Cardiac septum (tissue), 1 donor: ENCODE results near the gene TRIM67. TPM values are rescaled to one million over a fixed set of nuclear protein-coding genes. Genes with fewer than 3 reads are reported as not detected.
"Not testable (repeated sequence)": the region's sequence is repeated elsewhere in the genome, so short reads cannot be mapped to it uniquely, and the experiment has no call there.

ENCODE experiments used
- DNase-seq: peaks from one replicate; pipeline ENCODE4 v3.0.0-alpha.2; 2020; ENCODE audit warnings: low spot score
- intact Hi-C: fragments of 100-400 bp; cut with DNase I; formaldehyde crosslinking; loops from one replicate; pipeline ENCODE4 v1.14.0; 2022
- long read RNA-seq: library from polyadenylated mRNA; unstranded; transcript quantifications from one replicate; pipeline ENCODE4 v2.0.0, GENCODE V29; 2021
- total RNA-seq: library from RNA; stranded (reverse); fragmentation: NEBNext Ultra II Directional; extraction: Animal tissue kit (Norgen Biotek cat#: 25700); gene quantifications from one replicate; pipeline ENCODE4 v1.2.1, GENCODE V29; 2021
- donor health status: DM: no; HTN: no; CAD: no.

Gene TRIM67
- 0.24 TPM for total RNA-seq
- long read RNA-seq: 0 reads

DNA sequence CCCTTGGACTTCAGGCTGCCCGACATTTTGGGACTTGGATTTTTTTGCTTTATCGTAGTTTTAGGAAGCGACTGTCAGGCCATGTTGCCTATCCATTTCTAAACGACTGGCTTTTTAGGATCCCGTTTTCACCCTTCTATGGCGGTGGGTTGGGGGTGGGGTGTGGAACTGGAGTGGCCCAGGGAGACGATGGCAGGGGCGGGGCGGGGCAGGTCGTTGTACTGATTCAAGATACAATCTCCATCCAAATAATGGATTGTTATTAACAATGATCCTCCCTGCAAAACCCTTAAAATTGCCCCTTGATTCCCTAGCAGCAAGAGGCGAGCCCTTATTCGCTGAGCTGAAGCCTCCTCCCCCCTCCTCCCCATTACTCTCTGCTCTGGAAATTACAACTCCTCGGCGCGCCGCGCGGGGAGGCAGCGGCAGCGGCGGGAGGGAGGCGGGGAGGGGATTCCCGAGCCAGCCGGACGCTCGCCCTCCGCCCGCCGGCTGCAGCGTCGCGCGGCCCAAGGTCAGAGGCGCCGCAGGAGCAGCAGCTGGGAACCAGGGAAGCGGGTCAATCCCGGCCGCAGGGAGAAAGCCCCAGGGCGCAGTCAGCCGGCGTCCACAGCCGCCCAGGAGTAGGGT, at the start of gene TRIM67:
Gene TRIM67 (plus strand): TSS at position 392 of the 630 bp plus-strand sequence. CDS start 912 bp downstream, outside the sequence.
- intact Hi-C loops: no loop called here

DNA sequence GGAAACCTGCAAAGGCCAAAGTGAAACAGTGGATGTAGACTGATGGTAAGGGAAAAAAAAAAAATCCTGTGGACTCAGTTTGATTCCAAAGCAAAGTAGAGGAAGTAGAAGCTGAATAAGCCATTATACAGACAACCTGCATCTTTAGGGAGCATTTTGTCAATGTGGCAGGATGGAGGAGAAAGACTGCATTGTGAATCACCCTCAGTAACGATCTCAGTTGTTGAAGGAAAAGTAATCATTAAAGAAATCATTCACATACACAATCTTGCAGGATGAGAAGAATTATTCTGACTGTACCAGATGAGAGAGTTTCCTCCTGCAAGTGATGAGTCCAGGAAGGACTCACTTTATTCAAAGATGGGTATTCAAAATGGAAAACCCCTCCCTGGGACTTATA, 45.1 kb upstream of the TRIM67 start:
- intact Hi-C loops: no loop called here
- DNase-seq: no peak

More for the DNA sequence above, at the start of gene TRIM67:
- no peak for DNase-seq

DNA sequence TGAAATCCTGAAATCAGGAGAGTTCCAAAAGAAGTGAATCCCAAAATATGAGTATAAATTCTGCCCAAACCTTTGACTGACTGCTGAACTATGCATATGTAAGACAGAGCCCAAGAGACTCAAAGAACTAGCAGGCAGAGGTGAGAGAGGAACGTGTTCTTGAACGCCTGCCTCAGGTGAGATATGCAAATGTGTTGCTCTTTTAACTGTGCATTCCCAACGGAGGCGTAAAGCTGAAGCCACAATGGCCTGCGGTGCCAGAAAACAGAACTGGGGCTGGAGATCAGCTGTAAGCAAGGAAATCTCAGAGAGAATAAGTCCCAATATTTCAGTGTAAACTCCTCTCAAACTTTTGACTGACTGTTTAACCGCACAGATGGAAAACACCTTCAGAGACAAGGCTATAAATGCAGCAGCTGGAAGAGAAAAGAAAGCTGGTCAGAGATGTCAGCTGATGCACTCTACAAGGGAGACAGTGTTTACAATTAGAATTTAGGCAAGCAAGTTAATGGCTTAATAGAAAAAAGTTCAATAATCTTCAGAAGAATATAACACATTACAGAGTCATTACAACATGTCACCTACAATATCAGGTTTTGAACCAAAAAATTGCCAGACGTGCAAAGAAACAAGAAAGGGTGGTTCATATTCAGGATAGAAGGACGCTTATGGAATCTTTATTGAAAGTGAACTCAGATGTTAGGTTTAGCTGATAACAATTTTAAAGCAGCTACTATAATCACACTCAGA, 43.0 kb upstream of the TRIM67 start:
- DNase-seq: no peak
- intact Hi-C loops: no loop called here

DNA sequence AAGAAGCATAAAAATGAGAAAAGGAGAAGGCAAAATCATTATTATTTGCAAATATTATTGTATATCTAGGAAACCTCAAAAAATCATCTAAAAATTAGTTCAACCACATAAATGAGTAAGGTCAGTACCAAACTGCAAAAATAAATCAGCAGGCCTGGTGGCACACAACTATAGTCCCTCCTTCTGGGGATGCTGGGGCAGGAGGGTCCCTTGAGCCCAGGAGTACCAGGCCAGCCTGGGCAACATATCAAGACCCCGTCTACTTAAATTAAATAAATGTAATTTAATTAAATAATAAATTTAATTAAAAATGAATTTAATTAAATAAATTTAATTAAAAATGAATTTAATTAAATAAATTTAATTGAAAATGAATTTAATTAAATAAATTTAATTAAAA, 40.3 kb upstream of the TRIM67 start:
- DNase-seq: no peak
- intact Hi-C loops: no loop called here

DNA sequence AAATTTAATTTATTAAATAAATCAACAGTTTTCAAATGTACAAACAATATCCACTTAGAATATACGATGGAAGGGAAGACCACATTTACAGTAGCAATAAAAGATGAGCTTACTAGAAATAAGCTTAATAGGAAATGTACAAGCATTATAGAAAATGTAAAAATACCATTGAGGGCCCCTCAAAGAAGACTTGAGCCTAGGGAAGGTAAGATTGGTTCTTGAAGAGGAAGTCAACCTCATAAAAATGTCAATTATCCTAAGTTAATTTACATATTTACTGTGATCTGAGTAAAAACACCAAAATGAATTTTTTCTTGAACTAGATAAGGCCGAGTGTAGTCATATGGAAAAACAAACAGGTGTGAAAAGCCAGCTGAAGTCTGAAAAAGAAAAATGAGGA, 39.7 kb upstream of the TRIM67 start:
- intact Hi-C loops: no loop called here
- DNase-seq: no peak

DNA sequence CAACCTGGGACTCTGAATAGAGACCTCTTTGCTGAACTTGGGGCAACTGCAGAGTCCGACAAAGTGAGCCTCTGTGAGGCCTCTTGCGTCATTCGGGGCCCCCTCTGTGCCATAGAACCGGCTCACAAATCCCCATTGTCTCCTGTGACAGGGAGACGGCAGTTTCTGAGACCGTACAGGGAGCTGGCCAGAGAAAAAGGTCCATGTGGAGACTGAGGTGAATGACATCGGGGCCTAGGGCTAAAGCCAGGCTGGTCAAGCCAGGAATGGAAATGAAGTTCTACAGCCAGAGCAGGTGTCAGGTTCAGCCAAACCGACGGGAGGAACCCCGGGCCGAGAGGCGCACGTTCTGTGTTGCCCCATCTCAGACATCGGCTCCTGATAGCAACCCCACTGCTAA, 37.1 kb upstream of the TRIM67 start:
- no peak for DNase-seq
- intact Hi-C loops: no loop called here

DNA sequence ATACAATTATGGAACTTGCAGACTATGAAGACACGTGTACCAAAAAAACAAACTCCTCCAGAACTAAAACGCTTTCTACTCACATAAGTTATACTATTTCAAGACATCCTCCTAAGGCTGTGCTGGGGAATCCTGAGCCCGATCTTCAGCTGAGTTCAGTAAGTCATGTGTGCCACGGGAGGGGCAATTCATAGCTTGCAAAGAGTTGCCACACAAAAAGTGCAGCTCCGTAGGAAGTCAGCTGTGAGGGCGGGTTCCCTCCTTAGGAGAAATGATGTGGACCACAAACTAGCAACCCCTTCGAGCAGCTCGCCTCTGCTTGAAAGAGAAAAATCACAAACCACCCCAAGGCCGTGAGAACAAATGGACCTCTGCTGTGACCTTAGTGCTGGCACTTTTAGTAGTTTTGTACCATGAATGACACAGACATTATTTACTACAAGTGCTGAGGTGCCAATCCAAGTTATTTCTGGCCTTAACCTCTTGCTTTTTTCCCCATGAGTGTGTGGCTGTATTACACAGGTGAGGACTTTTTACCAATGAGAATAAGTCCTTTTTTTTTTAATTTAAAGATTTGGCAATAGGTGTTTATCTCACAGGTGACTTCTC, 35.8 kb upstream of the TRIM67 start:
- intact Hi-C loops: no loop called here
- DNase-seq: no peak

DNA sequence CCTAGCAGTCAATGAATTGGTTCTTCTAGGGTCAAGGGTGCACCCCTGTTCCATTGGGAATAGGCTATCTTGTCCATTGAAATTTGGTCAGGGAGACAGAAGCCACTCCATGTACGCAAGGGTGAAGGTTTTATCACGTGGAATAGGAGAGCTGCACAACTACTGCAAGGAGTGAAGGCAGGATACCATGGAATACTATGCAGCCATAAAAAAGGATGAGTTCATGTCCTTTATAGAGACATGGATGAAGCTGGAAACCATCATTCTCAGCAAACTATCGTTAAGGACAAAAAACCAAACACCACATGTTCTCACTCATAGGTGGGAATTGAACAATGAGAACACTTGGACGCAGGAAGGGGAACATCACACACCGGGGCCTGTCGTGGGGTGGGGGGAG, 34.8 kb upstream of the TRIM67 start:
- intact Hi-C loops, DNase-seq: not testable (repeated sequence)

DNA sequence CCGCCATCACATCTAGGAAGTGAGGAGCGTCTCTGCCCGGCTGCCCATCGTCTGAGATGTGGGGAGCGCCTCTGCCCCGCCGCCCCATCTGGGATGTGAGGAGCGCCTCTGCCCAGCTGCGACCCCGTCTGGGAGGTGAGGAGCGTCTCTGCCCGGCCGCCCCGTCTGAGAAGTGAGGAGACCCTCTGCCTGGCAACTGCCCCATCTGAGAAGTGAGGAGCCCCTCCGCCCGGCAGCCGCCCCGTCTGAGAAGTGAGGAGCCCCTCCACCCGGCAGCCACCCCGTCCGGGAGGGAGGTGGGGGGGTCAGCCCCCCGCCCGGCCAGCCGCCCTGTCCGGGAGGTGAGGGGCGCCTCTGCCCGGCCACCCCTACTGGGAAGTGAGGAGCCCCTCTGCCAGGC, 33.4 kb upstream of the TRIM67 start:
- intact Hi-C loops, DNase-seq: not testable (repeated sequence)

DNA sequence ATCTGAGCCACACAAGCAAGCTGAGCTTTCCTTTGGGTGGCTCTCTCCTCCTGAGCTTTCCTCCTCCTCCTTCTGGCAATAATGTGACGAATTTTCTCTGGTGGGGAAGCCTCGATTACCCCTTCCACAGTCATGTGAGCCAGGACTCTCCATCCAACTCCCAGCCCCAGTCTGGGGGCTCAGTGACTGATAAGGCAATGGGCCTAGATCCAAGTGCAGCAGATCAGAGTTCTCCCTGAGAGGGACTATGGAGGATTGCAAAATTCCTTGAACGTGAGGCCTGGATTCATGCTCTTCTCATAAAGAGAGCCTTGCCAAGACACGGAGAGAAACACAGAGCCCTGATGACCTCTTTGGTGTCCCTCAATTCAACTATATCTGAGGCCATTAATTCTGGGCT, 31.3 kb upstream of the TRIM67 start:
- DNase-seq: no peak
- intact Hi-C loops: no loop called here

DNA sequence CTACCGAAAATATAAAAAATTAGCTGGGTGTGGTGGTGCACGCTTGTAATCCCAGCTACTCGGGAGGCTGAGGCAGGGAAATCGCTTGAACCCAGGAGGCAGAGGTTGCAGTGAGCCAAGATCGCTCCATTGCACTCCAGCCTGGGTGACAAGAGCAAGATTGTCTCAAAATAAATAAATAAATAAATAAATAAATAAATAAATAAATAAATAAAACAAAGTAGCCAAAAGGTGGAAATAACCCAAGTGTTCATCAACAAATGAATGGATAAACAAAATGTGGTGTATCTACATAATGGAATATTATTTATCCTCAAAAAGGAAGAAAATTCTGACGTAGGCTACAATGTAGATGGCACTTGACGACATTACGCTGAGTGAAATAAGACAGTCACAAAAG, 29.3 kb upstream of the TRIM67 start:
- intact Hi-C loops, DNase-seq: not testable (repeated sequence)

DNA sequence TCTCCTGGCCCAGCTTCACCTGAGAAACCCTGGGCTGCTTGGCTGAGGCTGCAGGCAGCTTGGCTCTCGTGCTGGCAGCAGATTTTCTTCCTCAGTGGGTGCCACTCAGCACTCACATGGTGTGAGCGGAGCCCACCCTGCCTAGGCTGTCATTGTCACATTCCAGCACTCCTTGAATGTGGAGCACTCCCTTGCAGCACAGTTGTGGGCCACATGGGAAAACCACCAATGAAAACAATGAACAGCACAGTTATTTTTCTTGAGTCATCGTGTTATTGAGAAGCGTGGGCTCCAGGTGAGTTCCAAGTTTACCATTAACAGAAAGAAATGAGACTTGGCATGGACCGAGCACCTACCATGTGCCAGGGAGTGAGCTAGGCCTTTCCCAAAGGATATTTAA, 27.2 kb upstream of the TRIM67 start:
- no peak for DNase-seq
- intact Hi-C loops: no loop called here

DNA sequence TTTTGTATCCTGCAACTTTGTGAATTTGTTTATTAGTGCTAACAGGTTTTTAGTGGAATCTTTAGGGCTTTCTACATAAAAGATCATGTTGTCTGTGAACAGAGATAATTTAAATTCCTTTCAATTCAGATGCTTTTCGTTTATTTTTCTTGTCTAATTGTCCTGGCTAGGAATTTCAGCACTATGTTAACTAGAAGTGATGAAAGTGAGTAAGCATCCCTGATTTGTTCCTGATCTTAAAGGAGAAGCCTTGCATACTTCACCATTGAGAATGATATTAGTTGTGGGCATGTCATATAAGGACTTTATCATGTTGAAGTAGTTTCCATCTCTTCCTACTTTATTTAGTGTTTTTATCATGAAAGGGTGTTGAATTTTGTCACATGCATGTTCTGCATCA, 23.6 kb upstream of the TRIM67 start:
- intact Hi-C loops: no loop called here
- no peak for DNase-seq

DNA sequence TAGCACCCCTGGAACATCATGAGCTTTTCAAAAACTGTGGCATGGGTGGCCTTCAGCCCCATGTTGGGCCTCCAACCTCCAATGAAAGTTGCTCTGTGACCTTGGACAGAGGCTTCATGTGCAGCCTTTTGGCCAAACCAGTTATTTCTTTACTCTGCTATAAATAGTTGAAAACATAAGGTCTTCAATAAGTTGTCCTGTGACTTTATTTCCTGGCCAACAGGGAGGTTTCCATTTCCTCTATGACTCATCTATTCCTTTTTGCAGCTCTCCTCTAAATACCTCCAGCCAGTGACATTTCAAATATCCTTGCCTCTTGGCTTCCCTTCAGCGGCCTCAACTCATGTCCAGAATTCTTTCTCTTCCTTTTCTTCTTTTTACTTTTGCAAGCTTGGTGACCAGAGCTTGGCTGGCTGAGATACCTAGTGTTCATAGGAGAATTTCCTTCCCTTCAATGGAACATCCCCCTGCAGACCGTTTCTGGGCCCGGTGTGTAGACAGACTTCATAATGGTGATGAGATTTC, 22.7 kb upstream of the TRIM67 start:
- intact Hi-C loops: no loop called here
- no peak for DNase-seq

DNA sequence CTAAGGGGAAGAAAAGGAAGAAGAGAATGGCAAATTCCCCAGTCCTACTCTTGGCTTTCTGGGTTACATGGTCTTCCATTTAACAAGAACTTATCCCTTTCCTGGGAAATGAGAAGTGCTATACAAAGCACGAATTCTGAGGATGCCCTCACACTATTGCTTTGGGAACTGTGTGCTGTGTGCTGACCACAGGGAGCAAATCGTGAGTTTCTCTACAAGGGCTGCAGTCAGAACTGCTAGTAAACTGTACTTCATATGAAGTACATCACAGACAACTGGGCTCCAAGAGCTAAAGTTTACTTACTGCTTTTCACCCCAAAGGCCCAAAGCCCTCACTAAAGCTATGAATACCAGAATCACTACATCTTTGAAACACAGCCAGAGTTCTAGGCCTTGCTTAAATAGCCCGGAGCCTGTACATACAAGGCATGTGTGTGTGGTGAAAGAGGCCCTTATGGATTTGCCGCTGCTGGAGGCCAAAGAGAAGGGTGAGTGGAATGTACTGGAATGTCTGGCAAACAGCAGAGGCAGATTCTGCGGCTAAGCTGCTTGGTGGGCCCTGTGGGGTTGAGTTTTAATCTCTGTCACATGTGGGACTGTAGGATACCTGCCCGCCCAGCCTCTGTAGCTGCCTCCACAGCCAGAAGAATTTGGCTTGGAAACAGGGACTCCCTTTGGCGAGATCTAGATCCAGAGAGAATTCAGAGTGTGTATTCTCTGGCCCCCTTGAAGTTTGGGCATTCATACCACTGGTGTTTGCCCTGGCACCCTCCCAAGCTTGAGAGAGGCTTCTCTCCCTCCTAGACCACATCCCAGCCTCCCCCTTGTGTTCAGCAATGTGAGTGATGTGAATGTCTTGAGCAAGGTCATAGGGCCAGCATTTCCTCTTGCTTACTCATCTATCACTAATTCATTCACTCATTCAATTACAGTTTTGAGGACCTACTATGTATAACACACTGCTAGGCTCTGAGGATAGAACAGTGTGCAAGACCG, 21.9 kb upstream of the TRIM67 start:
- intact Hi-C loops: no loop called here
- DNase-seq: no peak

DNA sequence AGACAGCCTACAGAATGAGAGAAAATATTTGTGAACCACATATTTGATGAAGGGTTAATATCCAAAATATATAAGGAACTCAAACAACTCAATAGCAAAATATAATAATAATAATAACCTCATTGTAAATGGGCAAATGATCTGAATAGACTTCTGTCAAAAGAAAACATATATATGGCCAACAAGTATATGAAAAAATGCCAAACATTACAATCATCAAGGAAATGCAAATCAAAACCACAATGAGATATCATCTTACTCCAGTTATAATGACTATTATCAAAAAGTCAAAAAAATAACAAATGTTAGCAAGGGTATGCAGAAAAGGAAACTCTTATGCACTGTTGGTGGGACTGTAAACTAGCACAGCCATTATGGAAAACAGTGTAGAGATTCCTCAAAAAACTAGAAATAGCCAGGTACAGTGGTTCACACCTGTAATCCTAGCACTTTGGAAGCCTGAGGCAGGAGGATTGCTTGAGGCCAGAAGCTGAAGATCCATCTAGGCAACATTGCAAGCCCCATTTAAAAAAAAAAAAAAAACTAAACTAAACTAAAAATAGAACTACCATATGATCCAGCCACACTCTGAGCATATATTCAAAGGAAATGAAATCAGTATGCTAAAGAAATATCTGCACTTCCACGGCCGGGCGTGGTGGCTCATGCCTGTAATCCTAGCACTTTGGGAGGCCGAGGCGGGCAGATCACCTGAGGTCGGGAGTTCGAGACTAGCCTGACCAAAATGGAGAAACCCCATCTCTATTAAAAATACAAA, 17.3 kb upstream of the TRIM67 start:
- intact Hi-C loops: no loop called here
- DNase-seq: no peak

DNA sequence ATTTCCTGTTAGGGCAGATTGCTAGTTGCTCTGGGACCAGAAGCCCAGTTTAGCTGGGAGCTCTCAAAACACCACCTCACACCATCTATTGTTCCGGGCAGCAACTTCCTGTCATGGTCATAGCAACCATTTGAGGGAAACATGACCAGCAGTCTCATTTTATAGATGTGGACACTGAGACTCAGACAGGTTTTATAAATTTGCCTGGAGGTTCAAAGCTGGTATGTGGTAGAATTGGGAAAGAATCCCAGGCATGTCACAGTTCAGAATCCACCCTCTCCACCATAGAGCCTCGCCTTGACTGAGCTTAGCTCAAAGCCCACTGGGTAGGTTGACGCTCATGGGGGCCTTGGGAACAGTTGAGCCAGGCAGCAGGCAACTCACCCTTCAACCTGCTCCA, 14.0 kb upstream of the TRIM67 start:
- intact Hi-C loops: no loop called here
- no peak for DNase-seq

DNA sequence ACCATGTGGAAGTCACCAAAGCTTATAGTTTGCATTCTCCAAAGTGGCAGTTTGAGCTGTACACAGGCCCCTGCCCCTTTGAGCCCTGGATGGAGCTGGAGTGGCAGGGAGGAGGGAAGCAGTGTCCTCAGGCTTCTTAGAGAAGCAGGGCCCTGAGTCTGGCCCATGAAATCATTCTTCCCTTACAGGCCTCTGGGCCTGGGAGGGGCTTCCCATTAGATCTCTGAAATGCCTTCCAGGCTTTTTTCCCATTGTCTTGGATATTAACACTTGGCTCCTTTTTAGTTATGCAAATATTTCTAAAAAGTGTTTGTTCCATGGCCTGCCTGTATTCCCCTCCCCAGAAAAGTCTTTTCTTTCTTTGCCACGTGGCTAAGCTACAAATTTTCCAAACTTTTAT, 10.0 kb upstream of the TRIM67 start:
- intact Hi-C loops: no loop called here
- no peak for DNase-seq

DNA sequence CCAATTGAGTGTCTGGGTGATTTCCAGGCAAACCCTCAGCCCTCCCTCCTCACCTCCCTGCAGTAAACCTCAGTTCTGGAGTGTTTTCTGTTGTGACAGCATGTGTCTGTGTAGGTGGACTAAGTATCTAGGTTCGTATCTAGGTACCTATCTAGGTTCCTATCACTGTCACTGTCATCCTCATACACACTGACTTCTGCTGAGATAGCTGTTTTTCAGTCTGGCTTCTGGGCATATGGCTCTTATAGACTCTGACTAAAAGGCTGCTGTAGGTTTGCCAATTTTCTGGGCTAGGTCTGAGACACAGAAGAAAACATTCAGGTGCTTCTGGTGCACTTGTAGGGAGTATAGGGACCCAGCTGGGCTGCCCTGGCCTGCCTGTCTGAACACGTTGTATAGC, 8.1 kb upstream of the TRIM67 start:
- DNase-seq: no peak
- intact Hi-C loops: no loop called here
